Islet precursor cell (in vitro differentiated cells): Measurements from ENCODE around the gene ZNF93.
"Not testable (repeated sequence)": the region's sequence is repeated elsewhere in the genome, so short reads cannot be mapped to it uniquely, and the experiment has no call there.

Experiments used
- DNase-seq: peaks from one replicate; pipeline ENCODE4 v3.0.0-alpha.2; 2018

Gene ZNF93

DNA sequence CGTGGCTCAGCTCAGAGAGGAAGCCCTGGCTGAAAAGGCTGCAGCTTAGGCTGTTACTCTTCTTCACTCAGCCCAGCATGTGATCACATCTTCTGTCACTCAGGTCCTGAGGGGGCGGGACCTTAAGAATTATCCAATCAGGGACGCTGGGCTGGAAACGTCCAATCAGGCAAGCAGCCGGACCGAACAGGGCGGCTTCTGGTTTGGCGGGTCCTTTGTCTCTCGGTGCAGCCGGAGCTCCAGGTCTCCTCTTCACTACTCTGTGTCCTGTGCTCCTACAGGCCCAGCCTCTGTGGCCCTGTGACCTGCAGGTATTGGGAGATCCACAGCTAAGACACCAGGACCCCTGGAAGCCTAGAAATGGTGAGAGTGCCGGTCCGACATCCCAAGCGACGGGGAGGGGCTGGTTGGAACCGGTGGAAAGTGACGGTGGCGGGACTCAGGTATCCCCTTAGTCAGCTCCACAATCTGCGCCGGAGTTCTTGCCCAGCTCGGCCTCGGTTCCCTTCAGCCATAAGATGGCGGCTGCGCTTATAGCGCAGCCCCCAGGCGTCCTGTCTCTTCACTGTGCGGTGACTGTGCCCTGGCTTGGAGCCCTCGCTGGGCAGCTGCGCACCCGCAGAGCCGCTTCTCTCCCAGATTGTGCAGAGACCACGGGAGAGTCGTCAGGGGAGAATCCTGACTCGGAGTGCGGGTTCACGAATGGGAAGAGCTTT, at the start of gene ZNF93:
TSS of gene ZNF93 (plus strand) at position 218 of the 716 bp plus-strand sequence. CDS start at position 361, 143 bp downstream.
- DNase-seq = peak; percentile 99

DNA sequence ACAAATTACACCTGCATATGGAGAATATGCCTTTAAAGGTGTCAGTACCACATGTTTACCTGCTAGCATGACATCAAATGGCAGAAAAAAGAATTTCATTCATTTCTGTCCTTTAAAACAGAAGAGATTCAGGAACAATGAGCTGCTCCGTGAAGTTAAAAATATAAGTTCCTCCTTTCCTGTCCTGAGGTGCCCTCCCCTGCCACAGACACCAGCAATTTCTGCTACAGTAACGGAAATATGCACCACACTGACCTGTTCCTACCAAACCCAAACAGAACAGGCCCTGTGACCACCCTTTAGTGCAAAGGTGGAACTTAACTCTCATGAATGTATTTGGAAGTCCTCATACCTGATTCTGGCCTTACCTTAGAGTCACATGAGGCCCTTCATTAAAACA, 49.0 kb upstream of the ZNF93 start:
- DNase-seq = not testable (repeated sequence)

DNA sequence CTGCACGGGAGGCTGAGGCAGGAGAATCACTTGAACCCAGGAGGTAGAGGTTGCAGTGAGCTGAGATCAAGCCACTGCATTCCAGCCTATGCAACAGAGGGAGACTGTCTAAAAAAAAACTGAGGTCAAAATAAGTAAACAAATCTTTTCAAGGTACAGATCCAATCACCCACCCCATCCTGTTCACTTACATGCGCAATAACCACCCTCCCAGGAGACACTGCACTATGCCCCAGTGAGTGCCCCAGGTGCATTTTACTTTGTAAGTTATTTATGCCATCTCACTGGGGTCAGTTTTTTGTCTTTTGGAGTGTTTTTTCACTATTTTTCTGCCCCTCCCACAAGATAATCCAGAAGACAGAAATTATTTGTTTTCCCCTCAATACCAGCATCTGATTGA, 42.0 kb upstream of the ZNF93 start:
- no peak for DNase-seq

DNA sequence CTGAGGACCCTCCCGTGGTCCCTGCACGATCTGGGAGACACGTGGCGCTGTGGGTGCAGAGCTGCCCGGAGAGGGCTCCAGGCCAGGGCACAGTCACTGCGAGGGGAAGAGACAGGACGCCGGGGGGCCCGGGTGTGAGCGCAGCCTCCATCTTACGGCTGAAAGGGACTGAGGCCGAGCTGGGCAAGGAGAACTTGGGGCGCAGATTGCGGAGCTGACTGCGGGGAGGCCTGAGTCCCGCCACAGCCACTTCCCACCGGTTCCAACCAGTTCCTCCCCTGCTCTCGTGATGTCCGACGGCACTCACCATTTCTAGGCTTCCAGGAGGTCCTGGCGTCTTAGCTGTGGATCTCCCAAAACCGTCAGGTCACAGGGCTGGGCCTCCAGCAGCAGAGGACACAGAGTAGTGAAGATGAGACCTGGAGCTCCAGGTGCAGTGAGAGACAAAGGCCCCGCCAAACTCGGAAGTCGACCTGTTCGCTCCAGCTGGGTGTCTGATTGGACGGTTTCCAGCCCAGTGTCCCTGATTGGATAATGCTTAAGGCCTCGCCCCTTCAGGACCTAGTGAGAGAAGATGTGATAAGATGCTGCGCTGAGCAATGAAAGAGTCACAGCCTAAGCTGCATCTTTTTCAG, 39.9 kb upstream of the ZNF93 start:
- peak; percentile 88 for DNase-seq

DNA sequence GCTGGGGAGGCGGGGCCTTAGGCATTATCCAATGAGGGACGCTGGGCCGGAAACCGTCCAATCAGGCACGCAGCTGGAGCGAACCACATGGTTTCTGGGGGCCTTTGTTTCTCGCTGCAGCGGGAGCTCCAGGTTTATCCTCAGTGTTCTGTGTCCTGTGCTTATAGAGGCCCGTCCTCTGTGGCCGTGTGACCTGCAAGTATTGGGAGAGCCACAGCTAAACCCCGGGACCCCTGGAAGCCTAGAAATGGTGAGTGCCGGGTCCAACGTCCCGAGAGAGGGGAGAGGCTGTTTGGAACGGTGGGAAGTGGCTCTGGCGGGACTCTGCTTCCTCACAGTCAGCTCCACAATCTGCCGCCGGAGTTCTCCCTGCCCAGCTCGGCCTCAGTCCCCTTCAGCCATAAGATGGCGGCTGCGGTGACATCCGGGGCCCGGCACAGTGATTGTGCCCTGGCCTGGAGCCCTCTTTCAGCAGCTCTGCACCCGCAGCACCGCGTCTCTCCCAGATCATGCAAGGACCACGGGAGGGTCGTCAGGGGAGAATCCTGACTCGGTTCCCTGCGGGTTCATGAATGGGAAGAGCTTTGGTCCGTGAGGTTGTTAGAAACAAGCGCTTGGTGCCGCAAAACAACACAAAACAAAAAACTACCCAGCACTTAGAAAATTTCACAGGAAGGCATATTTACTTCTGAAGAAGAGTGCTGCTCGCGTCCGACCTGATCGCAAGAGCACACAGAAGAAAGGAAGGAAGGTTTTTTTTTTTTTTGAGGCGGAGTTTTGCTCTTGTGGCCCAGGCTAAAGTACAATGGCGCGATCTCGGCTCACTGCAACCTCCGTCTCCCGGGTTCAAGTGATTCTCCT, 34.8 kb upstream of the ZNF93 start, which contains the start of gene ZNF253:
TSS of gene ZNF253 (plus strand) at position 133 of the 861 bp plus-strand sequence. CDS start at position 248, 115 bp downstream.
- peak; percentile 98 for DNase-seq

DNA sequence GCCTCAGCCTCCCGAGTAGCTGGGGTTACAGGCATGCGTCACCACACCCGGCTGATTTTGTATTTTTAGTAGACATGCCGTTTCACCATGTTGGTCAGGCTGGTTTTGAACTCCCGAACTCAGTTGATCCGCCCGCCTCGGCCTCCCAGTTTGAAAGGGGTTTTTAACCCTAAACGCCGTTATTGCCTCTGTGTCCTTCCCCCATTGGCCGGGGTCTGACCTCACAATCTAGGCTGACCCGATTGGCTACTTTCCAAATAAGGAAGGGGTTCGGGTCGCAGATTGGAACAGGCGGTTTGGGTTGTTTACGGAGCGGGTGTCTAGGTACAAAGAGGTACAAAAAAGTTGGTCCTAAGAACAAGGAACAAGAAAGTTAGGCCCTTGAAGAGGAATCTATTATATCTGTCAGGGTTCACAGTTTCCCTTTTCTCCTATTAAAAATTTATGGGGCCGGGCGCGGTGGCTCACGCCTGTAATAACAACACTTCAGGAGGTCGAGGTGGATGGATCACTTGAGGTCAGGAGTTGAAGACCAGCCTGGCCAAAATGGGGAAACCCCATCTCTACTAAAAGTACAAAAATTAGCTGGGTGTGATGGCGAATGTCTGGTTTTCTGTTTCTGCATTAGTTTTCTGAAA, 34.0 kb upstream of the ZNF93 start:
- DNase-seq = peak; percentile 89

DNA sequence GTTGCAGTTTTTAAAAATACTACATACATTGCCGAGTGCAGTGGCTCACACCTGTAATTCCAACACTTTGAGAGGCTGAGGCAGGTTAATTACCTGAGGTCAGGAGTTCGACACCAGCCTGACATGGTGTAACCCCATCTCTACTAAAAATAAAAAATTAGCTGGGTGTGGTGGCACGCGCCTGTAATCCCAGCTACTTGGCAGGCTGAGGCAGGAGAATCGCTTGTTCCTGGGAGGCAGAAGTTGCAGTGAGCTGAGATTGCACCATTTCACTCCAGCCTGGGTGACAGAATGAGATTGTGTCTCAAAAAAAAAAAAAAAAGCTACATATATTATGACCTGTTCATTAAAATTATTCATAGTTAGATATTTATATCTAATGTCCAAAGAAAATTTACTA, 30.7 kb upstream of the ZNF93 start:
- not testable (repeated sequence) for DNase-seq

DNA sequence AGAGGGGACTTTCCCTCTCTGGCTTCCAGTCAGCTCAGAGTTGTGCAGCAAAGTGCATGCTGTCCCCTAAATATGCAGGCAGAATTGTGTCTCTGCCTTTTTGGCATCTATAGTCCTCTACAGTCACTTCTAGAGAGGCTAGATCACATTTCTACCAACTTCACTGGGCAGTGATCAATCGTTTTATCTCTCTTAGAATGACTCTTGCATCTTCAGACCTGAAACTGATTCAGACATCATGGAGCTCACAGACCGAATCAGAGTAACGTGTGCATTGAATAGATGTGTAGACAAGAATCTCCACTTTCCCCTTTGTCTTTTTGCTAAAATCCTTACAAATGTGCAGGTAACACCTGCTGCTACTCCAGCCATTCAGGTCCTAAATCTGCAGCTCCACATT, 28.8 kb upstream of the ZNF93 start:
- DNase-seq = no peak

DNA sequence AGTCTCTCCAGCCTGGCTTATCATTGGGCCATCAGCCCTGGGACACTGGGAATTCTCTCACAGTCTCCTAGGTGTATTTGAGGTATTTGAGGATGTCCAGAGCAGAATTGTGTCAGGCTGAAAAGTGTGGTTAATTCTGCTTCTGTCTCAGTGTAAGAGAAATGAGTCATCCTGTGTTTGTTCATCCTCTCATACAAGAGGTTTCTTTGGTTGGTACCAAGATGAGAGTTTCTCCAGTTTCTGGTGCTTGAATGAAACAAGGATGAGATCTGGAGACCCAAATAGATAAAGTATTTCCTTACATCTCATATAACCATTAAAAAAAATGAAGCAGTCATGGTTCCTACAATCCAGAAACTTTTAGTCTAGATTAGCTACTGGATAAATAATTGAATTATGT, 27.4 kb upstream of the ZNF93 start:
- DNase-seq = peak; percentile 55

DNA sequence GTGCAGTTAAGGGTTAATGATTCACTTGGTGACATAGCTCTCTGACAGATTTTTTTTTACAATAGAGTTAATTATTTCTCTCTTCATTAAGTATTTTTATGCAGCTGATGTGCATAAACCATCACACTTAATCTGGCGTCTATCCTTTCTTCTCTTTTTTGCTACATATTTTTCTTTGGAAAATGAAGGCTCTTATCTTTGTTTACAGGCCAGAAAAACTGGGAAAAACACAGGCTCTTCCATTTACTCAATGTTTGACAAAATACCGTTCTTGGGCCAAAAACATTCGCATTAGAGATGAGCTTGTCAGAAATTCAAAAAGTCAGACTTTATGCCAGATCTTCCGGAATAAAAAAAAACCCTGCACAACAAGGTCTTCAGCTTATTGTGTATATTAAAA, 23.0 kb upstream of the ZNF93 start:
- DNase-seq = no peak

DNA sequence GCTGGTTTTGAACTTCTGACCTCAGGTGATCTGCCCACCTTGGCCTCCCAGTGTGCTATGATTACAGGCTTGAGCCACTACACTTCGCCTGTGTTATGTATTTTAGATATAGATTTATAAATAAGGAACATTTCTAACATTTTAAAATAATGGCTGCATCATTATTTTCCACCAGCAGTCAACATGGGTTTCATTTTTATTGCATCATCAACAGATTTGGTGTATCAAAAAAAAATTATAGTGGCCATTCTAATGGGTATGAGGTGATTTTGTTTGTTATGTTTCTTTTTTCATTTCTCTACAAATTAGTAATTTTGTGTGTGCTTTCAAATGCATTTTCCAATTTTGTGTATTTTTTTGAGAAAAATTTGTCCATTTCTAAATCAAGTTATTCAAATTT, 16.2 kb upstream of the ZNF93 start:
- DNase-seq = no peak

DNA sequence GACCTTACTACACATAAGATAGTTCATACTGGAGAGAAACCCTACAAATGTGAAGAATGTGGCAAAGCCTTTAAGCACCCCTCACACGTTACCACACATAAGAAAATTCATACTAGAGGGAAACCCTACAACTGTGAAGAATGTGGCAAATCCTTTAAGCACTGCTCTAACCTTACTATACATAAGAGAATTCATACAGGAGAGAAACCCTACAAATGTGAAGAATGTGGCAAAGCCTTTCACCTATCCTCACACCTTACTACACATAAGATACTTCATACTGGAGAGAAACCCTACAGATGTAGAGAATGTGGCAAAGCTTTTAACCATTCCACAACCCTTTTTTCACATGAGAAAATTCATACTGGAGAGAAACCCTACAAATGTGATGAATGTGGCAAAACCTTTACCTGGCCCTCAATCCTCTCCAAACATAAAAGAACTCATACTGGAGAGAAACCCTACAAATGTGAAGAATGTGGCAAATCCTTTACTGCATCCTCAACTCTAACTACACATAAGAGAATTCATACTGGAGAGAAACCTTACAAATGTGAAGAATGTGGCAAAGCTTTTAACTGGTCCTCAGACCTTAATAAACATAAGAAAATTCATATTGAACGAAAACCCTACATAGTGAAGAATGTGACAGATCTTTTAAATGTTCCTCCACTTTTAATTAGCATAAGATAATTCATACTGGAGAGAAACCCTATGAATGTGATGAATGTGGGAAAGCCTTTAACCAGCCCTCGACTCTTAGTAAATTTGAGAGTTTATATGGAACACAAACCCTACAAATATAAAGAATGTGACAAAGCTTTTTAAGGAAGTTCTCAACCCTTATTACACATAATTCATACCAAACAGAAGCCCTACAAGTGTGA, 8.4 kb upstream of the ZNF93 start:
- DNase-seq = not testable (repeated sequence)

DNA sequence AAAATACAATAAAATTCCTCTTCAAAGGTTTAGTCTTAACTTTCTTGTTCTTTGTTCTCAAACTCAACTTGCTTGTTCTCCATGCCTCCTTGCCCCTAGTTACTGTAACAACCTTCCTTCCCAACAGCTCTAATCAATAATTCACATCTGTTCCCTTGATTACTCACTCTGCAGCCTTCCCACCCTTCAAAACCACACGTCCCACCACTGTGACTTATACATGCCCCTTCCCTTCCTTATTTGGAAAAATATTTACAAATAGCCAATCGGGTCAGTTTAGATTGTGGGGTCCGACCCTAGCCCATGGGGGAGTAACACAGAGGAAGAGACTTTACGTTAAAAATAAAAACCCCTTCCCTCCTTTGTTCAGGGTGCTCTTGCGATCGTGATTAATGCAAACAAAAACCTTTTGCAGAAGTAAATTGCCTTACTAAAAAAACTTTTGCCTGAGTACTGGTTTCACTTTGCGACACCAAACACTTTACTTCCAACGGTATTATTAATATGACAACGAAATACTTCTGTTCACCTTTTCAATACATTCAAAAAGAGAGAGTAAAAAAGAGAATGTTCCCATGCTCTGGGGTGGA, 512 bp upstream of the ZNF93 start:
- peak; percentile 62 for DNase-seq

DNA sequence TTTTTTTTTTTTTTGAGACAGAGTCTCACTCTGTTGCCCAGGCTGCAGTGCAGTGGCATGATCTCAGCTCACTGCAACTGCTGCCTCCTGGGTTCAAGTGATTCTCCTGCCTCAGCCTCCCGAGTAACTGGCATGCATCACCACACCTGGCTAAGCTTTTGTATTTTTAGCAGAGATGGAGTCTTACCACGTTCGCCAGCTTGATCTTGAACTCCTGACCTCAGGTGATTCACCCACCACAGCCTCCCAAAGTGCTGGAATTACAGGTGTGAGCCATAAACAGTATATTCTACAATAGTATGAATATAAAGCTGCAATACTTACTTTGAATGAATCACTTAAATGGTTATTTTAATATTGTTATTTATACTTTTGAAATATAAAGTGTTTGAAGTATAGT, 6.8 kb downstream of the ZNF93 start:
- not testable (repeated sequence) for DNase-seq

DNA sequence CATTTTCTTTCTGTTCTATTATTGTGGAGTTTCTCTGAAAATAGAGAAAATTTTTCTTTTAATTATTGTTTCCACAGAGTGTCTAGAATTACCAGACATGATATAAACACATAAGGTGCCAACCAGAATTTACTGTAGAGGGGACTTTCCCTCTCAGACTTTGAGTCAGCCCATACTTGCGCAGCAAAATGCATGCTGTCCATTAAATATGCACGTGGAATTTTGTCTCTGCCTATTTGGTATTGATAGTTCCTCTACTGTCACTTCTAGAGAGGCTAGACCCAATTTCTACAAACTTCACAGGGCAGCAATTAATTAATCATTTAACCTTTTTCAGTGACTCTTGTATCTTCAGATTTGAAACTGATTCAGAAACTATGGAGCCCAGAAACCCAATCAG, 8.9 kb downstream of the ZNF93 start:
- DNase-seq = no peak

DNA sequence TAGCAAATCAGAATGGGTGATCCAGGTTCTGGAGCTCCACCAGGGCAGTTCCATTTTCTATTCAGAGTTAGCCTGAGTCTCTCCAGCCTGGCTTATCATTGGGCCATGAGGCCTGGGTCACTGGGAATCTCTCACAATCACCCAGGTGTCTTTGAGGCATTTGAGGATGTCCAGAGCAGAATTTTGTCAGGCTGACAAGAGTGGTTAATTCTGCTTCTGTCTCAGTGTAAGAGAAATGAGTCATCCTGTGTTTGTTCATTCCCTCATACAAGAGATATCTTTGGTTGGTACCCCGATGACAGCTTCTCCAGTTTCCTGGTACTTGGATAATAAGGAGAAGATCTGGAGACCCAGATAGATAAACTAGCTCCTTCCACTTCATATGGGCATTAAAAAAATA, 10.4 kb downstream of the ZNF93 start:
- DNase-seq = peak; percentile 70

DNA sequence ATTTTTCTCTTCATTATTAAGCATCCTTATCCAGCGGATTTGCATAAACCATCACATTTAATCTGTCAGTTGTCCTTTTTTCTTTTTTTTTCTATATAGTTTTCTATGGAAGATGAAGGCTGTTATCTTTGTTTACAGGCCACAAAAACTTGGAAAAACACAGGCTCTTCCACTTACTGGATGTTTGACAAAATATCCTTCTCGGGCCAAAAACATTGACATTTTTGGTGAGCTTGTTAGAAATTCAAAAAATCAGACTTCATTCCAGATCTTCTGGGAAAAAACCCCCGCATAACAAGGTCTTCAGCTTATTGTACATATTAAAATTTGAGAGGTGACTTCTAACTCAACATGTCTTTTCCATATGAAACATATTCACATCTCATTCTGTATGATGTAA, 13.8 kb downstream of the ZNF93 start:
- no peak for DNase-seq

DNA sequence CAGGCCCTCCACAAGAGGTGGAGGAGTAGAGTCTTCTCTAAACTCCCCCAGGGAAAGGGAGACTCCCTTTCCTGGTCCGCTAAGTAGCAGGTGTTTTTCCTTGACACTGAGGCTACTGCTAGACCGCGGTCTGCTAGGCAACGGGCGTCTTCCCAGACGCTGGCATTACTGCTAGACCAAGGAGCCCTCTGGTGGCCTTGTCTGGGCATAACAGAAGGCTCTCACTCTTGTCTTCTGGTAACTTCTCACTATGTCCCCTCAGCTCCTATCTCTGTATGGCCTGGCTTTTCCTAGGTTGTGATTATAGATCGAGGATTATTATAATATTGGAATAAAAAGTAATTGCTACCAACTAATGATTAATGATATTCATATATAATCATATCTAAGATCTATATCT, 29.7 kb downstream of the ZNF93 start:
- DNase-seq = not testable (repeated sequence)

DNA sequence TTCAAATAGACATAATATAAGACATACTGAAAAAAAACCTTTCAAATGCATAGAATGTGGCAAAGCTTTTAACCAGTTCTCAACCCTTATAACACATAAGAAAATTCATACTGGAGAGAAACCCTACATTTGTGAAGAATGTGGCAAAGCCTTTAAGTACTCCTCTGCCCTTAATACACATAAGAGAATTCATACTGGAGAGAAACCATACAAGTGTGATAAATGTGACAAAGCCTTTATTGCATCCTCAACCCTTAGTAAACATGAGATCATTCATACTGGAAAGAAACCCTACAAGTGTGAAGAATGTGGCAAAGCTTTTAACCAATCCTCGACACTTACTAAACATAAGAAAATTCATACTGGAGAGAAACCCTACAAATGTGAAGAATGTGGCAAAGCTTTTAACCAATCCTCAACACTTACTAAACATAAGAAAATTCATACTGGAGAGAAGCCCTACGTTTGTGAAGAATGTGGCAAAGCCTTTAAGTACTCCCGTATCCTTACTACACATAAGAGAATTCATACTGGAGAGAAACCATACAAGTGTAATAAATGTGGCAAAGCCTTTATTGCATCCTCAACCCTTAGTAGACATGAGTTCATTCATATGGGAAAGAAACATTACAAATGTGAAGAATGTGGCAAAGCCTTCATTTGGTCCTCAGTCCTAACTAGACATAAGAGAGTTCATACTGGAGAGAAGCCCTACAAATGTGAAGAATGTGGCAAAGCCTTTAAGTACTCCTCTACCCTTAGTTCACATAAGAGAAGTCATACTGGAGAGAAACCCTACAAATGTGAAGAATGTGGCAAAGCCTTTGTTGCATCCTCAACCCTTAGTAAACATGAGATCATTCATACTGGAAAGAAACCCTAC, 32.9 kb downstream of the ZNF93 start:
- not testable (repeated sequence) for DNase-seq

DNA sequence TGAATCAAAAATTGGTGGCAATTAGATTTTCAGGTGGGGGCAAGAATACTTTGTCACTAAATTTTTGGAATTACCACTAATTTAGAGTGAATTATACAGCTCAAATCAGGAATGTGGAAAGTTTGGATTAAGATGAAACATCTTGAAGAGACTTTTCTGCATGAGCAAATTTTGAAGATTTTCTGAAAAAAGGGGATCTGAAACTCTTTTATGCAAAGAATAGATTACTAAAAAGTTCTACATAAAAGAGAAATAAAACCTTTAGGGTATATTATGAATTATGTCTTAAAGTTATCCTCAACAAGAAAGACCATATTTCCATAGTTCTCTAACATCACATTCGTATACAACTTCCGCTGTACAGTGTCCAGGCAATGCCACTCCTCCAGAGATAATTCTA, 36.7 kb downstream of the ZNF93 start:
- DNase-seq = no peak

DNA sequence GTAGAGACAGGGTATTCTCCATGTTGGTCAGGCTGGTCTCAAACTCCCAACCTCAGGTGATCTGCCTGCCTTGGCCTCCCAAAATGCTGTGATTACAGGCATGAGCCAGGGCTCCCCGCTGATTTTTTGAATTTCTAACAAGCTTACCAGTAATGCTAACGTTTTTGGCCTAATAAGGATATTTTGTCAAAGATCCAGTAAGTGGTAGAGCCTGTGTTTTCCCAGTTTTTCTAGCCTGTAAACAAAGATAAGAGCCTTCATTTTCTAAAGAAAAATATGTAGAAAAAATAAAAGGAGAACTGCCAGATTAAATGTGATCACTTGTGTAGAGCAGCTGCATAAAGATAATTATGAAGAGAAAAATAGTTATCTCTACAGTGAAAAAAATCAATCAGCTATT, 37.7 kb downstream of the ZNF93 start:
- DNase-seq = no peak
